Bronchial epithelial cell (primary cell): ENCODE results near the gene PICALM. TPM values are rescaled to one million over a fixed set of nuclear protein-coding genes. Genes with fewer than 3 reads are reported as not detected.

Experiments
- DNase-seq: peaks from one replicate; pipeline ENCODE4 v3.0.0-alpha.2; 2010; ENCODE audit warnings: low read depth
- FAIRE-seq: peaks from 2 replicates; lab custom pipeline; 2011; peaks lifted over from hg19 to GRCh38; lab: Jason Lieb, UNC
- H3K27me3 ChIP-seq: 2 replicates; pipeline ENCODE4 v1.5.1; 2011; ENCODE audit warnings: low read length; ENCODE audit not compliant: control insufficient read depth, insufficient read depth
- H3K36me3 ChIP-seq: 2 replicates; pipeline ENCODE4 v1.5.1; 2011; ENCODE audit warnings: low read length; ENCODE audit not compliant: control insufficient read depth, insufficient read depth
- H3K4me3 ChIP-seq: 2 replicates; pipeline ENCODE4 v1.5.1; 2011; ENCODE audit warnings: mild to moderate bottlenecking, low read depth, low read length, control low read depth
- total RNA-seq: library from RNA; depleted of rRNA; stranded (reverse); fragments of >200 nt; gene quantifications from 2 replicates; pipeline ENCODE4 v1.2.1, GENCODE V29; 2014
- TF ChIP-seq, protein P1 (sequence below): IDR thresholded peaks from 2 replicates; pipeline ENCODE4 v1.5.1; 2011; ENCODE audit warnings: mild to moderate bottlenecking, moderate library complexity, low read length, control low read depth, inconsistent platforms; ENCODE audit not compliant: insufficient read depth, severe bottlenecking

PICALM gene
- total RNA-seq, 1 donor from 2014 or later = 203 TPM

DNA sequence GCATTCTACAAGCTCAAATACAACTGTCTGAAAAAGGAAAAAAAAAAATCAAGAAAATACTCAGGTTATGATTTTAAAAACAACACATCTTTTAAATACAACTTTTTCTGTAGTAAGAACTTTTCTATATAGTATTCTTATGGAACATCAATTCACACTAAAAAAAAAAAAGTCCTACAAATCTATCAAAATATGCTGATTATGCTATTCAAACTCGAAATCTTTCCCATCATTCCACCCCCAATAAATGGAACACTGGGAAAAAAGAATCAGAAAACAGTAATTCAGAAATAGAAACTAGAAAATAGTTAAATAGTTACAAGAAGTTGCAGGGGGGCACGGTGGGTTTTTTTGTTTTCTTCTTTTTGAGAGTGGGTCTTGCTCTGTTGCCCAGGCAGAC lies 77.4 kb downstream of the PICALM start:
- H3K27me3 ChIP-seq = no peaks in the 10 kb centered on the region
- DNase-seq (no peak), FAIRE-seq (no peak)
- H3K4me3 ChIP-seq = no peak overlapping the region
- H3K36me3 ChIP-seq = peaks cover 3% of the 10 kb centered on the region
- TF ChIP-seq, protein P1, sequence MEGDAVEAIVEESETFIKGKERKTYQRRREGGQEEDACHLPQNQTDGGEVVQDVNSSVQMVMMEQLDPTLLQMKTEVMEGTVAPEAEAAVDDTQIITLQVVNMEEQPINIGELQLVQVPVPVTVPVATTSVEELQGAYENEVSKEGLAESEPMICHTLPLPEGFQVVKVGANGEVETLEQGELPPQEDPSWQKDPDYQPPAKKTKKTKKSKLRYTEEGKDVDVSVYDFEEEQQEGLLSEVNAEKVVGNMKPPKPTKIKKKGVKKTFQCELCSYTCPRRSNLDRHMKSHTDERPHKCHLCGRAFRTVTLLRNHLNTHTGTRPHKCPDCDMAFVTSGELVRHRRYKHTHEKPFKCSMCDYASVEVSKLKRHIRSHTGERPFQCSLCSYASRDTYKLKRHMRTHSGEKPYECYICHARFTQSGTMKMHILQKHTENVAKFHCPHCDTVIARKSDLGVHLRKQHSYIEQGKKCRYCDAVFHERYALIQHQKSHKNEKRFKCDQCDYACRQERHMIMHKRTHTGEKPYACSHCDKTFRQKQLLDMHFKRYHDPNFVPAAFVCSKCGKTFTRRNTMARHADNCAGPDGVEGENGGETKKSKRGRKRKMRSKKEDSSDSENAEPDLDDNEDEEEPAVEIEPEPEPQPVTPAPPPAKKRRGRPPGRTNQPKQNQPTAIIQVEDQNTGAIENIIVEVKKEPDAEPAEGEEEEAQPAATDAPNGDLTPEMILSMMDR = no peak

DNA sequence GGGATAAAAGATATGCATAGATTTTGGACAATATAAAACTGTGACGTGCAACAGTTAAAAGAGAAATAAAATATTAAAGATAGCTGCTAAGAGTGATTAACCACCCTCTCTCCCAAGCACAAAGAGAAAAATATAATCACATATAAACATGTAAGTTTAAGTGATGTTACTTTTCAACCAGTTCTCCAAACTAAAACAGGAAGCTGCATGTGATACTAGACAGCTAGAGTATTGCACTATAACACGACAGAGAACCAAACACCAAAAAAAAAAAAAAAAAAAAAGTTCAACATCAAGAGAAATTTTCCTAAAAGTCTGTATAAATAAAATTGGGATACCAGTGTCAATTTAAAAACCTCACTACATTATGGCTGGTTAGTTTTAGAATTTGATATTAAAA lies 79.1 kb downstream of the PICALM start:
- no peak for FAIRE-seq

GRCh38 chr11:85988780-85989179 lies 80.1 kb downstream of the PICALM start:
- FAIRE-seq (no peak), DNase-seq (no peak)
- Histone ChIP-seq H3K36me3 (peaks cover 3% of the 10 kb centered on the region), H3K27me3 (no peaks in the 10 kb centered on the region), H3K4me3 (no peak overlapping the region)
- TF ChIP-seq, protein P1 = no peak

More for the DNA sequence above, 79.1 kb downstream of the PICALM start:
- H3K4me3 ChIP-seq = no peak overlapping the region
- TF ChIP-seq, protein P1 = no peak
- H3K36me3 ChIP-seq = peaks cover 3% of the 10 kb centered on the region
- no peak for DNase-seq
- no peaks in the 10 kb centered on the region for H3K27me3 ChIP-seq

GRCh38 chr11:85977751-85978160 lies 91.1 kb downstream of the PICALM start:
- Histone ChIP-seq H3K27me3 (no peaks in the 10 kb centered on the region), H3K4me3 (no peak overlapping the region), H3K36me3 (peaks cover 10% of the 10 kb centered on the region)
- FAIRE-seq = peak; percentile 80
- TF ChIP-seq, protein P1 = no peak
- DNase-seq = no peak

- H3K36me3 ChIP-seq = peaks cover 14% of the 10 kb centered on the region
- DNase-seq = no peak
- TF ChIP-seq, protein P1 = no peak
- no peak overlapping the region for H3K4me3 ChIP-seq
- FAIRE-seq = no peak
- no peaks in the 10 kb centered on the region for H3K27me3 ChIP-seq
These were observed 92.4 kb downstream of the PICALM start for GRCh38 chr11:85976525-85976924.

DNA sequence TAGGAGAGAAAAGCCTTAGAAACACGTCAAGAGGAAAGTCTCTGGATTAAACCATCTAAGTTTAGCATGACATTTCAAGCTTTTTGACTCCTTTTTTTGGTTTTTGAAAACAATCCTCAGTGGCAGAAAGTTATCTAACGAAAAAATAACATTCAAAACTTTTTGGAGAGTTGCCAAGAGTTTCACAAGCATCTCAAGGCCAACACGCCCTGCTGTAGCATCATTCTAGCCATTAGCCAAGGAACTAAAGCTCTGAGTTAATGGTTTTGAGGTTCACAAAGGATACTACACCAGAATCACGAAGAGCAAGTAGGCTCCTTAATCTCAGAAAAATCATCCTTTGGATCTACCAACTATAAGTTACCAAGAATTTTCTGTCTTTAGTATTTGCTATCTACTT lies 94.8 kb downstream of the PICALM start:
- FAIRE-seq (no peak), DNase-seq (no peak)
- Histone ChIP-seq H3K4me3 (no peak overlapping the region), H3K36me3 (peaks cover 10% of the 10 kb centered on the region), H3K27me3 (no peaks in the 10 kb centered on the region)
- TF ChIP-seq, protein P1 = no peak
